ENCODE measurements around the gene URI1. TPM values are rescaled to one million over a fixed set of nuclear protein-coding genes. Genes with fewer than 3 reads are reported as not detected.

Gene URI1
- total and polyA plus RNA-seq, 7 donors, result 20.8 to 69.2 (median 54.6) TPM

DNA sequence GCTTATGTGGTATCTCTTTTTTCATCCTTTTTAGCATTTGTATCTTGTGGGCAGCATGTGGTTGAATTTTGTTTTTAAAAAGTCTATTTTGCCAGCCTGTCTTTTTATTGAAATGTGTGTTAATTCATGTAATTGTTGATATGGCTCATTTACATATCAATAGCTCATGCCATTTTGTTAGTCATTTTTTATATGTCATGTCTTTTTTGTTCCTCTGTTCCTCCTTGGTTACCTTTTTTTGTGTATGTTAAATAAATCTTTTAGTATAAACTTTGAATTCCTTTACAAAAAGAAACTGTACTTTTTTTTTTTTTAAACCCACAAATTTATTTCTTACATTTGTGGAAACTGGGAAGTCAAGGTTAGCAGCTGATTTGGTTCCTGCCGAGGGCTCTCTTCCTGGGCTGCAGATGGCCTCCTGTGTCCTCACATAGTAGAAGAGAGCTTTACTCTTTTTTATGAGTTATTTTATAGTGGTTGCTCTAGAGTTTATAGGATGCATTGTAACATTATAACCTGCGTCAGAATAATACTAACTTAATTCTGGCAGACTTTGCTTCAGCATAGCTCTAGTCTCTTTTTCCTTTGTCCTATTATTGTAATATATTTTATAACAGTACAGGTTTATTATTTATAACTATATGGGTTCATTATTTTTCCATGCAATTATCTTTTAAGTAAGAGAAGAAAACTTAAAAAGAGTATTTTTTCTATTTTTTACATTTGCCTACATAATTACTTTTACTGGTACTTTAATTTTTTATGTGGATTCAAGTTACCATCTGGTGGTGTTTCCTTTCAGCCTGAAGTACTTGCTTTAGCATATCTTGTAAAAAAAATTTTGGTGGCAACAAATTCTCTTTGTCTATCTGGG lies 86.3 kb downstream of the URI1 start:
- WGBS, 2 donors, result 14 to 52% methylated on average over 2 of the region's 2 CpGs
- Histone ChIP-seq H3K36me3 (peaks cover 0 to 17% (median 0%) of the 10 kb centered on the region in 4 donors), H3K27me3 (no peaks in the 10 kb centered on the region), H3K4me1 (peaks cover 0 to 6% (median 0%) of the 10 kb centered on the region in 4 donors), H3K4me3 (no peak overlapping the region), H3K27ac (no peak overlapping the region), H3K9me3 (no peaks in the 10 kb centered on the region)
- no peak for DNase-seq
- intact Hi-C loops (cut with DNase I), result no loop called here
- TF ChIP-seq, protein P1, sequence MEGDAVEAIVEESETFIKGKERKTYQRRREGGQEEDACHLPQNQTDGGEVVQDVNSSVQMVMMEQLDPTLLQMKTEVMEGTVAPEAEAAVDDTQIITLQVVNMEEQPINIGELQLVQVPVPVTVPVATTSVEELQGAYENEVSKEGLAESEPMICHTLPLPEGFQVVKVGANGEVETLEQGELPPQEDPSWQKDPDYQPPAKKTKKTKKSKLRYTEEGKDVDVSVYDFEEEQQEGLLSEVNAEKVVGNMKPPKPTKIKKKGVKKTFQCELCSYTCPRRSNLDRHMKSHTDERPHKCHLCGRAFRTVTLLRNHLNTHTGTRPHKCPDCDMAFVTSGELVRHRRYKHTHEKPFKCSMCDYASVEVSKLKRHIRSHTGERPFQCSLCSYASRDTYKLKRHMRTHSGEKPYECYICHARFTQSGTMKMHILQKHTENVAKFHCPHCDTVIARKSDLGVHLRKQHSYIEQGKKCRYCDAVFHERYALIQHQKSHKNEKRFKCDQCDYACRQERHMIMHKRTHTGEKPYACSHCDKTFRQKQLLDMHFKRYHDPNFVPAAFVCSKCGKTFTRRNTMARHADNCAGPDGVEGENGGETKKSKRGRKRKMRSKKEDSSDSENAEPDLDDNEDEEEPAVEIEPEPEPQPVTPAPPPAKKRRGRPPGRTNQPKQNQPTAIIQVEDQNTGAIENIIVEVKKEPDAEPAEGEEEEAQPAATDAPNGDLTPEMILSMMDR (IDR thresholded peaks at IDR 0.05), result no peak
- TF ChIP-seq POLR2A (IDR thresholded peaks at IDR 0.05) (no peak), EP300 (IDR thresholded peaks at IDR 0.05) (no peak), POLR2AphosphoS5 (IDR thresholded peaks at IDR 0.05) (no peak)

DNA sequence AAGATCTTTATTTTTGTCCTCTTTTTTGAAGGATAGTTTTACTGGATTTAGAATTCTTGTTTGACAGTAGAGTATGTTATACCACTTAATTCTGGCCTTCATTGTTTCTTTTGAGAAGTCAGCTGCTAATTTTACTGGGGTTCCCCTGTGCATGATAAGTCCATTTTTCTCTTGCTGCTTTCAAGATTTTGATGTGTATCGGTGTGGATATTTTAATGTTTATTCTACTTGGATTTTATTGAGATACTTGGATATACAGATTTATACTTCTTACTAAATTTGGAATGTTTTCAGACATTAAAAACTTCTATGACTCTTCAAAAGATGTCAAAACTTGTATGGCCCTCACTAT lies 86.9 kb downstream of the URI1 start:
- Histone ChIP-seq H3K36me3 (peaks cover 0 to 17% (median 0%) of the 10 kb centered on the region in 4 donors), H3K4me3 (no peak overlapping the region), H3K9me3 (no peaks in the 10 kb centered on the region), H3K27me3 (no peaks in the 10 kb centered on the region), H3K27ac (no peak overlapping the region), H3K4me1 (peaks cover 0 to 6% (median 0%) of the 10 kb centered on the region in 4 donors)
- 94 to 97% methylated on average over 1 of the region's 1 CpG for WGBS, 2 donors
- no peak for DNase-seq
- intact Hi-C loops (cut with DNase I), result no loop called here
- TF ChIP-seq POLR2A (IDR thresholded peaks at IDR 0.05) (no peak), EP300 (IDR thresholded peaks at IDR 0.05) (no peak), POLR2AphosphoS5 (IDR thresholded peaks at IDR 0.05) (no peak)
- TF ChIP-seq, protein P1 (IDR thresholded peaks at IDR 0.05), result no peak

DNA sequence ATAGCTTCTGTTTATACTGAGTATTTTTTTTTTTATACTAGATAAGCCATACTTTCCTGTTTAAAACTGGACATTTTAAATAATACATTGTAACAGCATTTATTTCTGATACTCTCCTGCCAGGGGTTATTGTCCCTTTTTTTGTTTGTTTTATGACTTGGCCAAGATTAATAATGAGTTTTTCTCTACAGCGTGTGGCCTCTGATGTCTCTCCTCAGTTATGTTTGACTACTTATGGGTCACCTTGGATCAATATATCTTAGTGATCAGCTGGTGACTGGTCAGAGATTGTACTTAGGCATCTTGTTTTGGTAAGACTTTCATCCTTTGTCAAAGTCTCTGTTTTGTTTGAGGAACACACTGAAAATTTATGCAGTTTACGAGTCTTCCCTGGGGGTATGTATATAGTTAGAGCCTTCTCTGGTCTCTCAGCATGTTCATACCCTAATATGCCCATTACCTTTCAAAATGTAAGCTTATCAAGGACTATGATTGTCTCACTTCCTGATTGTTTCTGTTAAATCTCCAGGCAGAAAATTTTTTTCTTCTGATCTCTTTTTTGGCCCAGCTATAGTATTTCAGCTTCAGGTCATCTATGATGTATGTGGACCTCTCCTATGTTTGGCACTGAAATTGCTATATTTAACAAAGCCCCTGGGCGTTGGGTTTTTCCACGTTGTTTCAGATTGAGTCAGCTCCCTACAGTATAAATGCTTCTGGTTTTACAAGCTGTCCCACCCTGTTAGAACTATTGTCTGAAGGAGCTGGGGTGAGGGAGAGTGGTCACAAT lies 87.9 kb downstream of the URI1 start:
- TF ChIP-seq, protein P1 (IDR thresholded peaks at IDR 0.05), result no peak
- TF ChIP-seq EP300 (IDR thresholded peaks at IDR 0.05), result no peak
- TF ChIP-seq POLR2AphosphoS5 (IDR thresholded peaks at IDR 0.05), result no peak
- no peak for TF ChIP-seq POLR2A (IDR thresholded peaks at IDR 0.05)
- no peak for DNase-seq
- Histone ChIP-seq H3K4me3 (no peak overlapping the region), H3K36me3 (peaks cover 0 to 19% (median 0%) of the 10 kb centered on the region in 4 donors), H3K27me3 (no peaks in the 10 kb centered on the region), H3K4me1 (peaks cover 0 to 6% (median 0%) of the 10 kb centered on the region in 4 donors), H3K27ac (no peak overlapping the region), H3K9me3 (no peaks in the 10 kb centered on the region)
- WGBS, 2 donors, result 77 to 83% methylated on average over 4 of the region's 4 CpGs
- intact Hi-C loops (cut with DNase I), result no loop called here

DNA sequence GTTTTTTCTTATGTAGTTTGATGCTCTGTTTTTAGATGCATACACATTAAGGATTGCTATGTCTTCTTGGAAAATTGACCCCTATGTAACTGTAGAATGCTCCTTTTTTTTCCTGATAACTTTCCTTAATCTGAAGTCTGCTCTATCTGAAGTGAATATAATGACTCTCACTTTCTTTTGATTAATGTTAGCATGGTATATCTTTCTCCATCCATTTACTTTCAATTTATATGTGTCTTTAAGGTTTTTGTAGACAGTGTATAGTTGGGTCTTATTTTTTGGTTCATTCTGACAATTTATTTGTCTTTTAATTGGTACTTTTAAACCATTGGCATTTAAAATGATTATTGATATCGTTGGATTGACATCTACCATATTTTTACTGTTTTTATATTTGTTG lies 92.3 kb downstream of the URI1 start:
- TF ChIP-seq POLR2AphosphoS5 (IDR thresholded peaks at IDR 0.05), result no peak
- TF ChIP-seq, protein P1 (IDR thresholded peaks at IDR 0.05), result no peak
- peaks cover 0 to 43% (median 0%) of the 10 kb centered on the region in 4 donors for H3K36me3 ChIP-seq
- no peak for DNase-seq
- intact Hi-C loops (cut with DNase I), result no loop called here
- H3K9me3 ChIP-seq, result no peaks in the 10 kb centered on the region
- no peak overlapping the region for H3K27ac ChIP-seq
- no peak overlapping the region for H3K4me3 ChIP-seq
- H3K4me1 ChIP-seq, result no peaks in the 10 kb centered on the region
- WGBS, 2 donors, result 96 to 100% methylated on average over 1 of the region's 1 CpG
- no peaks in the 10 kb centered on the region for H3K27me3 ChIP-seq

All from sigmoid colon (tissue), 7 donors.